Activated naive CD8-positive, alpha-beta T cell treated with anti-CD3 and anti-CD28 coated beads, Interleukin-2, amount 50 U/mL, for 24 hours (primary cell): Measurements from ENCODE around the gene GTF2IRD1.

Source experiments
- ATAC-seq: fragments of 150-1000 bp; cut with Tn5 transposase; one replicate; pipeline ENCODE4 v1.10.0; 2021
- DNase-seq: peaks from one replicate; pipeline ENCODE4 v3.0.0; 2021
- H3K27ac Mint-ChIP-seq: one replicate; pipeline ENCODE4 v1.8.0; 2021; ENCODE audit warnings: mild to moderate bottlenecking, mixed read lengths
- H3K27me3 Mint-ChIP-seq: one replicate; pipeline ENCODE4 v1.8.0; 2021; ENCODE audit warnings: mixed read lengths
- H3K36me3 Mint-ChIP-seq: one replicate; pipeline ENCODE4 v1.8.0; 2021; ENCODE audit warnings: low read depth, mixed read lengths
- H3K4me1 Mint-ChIP-seq: one replicate; pipeline ENCODE4 v1.8.0; 2021; ENCODE audit warnings: mixed read lengths
- H3K4me3 Mint-ChIP-seq: one replicate; pipeline ENCODE4 v1.8.0; 2021; ENCODE audit warnings: mild to moderate bottlenecking, moderate library complexity, mixed read lengths
- H3K9me3 Mint-ChIP-seq: one replicate; pipeline ENCODE4 v1.8.0; 2021; ENCODE audit warnings: mixed read lengths

The GTF2IRD1 gene

DNA sequence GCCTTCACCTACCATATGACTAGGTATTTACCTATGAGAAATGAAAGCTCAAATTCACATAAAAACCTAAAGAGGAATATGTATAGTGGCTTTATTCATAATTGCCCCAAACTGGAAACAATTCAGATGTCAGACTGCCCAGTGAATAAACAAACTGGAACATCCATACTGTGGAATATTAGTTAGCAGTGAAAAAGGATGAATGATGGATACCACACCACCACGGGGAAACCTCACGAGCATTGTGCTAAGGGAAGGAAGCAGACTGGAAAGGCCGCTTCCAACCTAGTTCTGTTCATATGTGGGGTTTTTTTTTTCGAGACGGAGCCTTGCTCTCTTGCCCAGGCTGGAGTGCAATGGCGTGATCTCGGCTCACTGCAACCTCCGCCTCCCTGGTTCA lies 16.8 kb downstream of the GTF2IRD1 start:
- Mint-ChIP-seq H3K27ac (no peak overlapping the region), H3K4me1 (no peaks in the 10 kb centered on the region), H3K27me3 (no peaks in the 10 kb centered on the region), H3K4me3 (no peak overlapping the region), H3K36me3 (no peaks in the 10 kb centered on the region), H3K9me3 (no peaks in the 10 kb centered on the region)
- no peak for DNase-seq
- ATAC-seq = no peak

GRCh38 chr7:74473116-74473515 lies 19.4 kb downstream of the GTF2IRD1 start:
- Mint-ChIP-seq H3K27ac (no peak overlapping the region), H3K4me1 (no peaks in the 10 kb centered on the region)
- DNase-seq = no peak

GRCh38 chr7:74474271-74474865 lies 20.7 kb downstream of the GTF2IRD1 start:
- Mint-ChIP-seq H3K4me3 (no peak overlapping the region), H3K27me3 (peaks cover 3% of the 10 kb centered on the region), H3K4me1 (no peaks in the 10 kb centered on the region), H3K9me3 (no peaks in the 10 kb centered on the region), H3K36me3 (no peaks in the 10 kb centered on the region), H3K27ac (no peak overlapping the region)
- no peak for DNase-seq
- ATAC-seq = no peak

More at GRCh38 chr7:74473116-74473515, 19.4 kb downstream of the GTF2IRD1 start:
- Mint-ChIP-seq H3K9me3 (no peaks in the 10 kb centered on the region), H3K27me3 (no peaks in the 10 kb centered on the region), H3K4me3 (no peak overlapping the region), H3K36me3 (no peaks in the 10 kb centered on the region)
- no peak for ATAC-seq

GRCh38 chr7:74475243-74475986 lies 21.7 kb downstream of the GTF2IRD1 start:
- ATAC-seq (no peak), DNase-seq (no peak)
- H3K27ac Mint-ChIP-seq = no peak overlapping the region
- no peaks in the 10 kb centered on the region for H3K9me3 Mint-ChIP-seq
- H3K36me3 Mint-ChIP-seq = no peaks in the 10 kb centered on the region
- H3K4me1 Mint-ChIP-seq = peaks cover 3% of the 10 kb centered on the region
- H3K4me3 Mint-ChIP-seq = no peak overlapping the region
- H3K27me3 Mint-ChIP-seq = peaks cover 10% of the 10 kb centered on the region

- Mint-ChIP-seq H3K27ac (no peak overlapping the region), H3K9me3 (no peaks in the 10 kb centered on the region), H3K4me3 (no peak overlapping the region), H3K27me3 (peaks cover 11% of the 10 kb centered on the region), H3K4me1 (peaks cover 3% of the 10 kb centered on the region), H3K36me3 (no peaks in the 10 kb centered on the region)
- no peak for ATAC-seq
- no peak for DNase-seq
Measured at GRCh38 chr7:74475987-74476350, 22.3 kb downstream of the GTF2IRD1 start.

DNA sequence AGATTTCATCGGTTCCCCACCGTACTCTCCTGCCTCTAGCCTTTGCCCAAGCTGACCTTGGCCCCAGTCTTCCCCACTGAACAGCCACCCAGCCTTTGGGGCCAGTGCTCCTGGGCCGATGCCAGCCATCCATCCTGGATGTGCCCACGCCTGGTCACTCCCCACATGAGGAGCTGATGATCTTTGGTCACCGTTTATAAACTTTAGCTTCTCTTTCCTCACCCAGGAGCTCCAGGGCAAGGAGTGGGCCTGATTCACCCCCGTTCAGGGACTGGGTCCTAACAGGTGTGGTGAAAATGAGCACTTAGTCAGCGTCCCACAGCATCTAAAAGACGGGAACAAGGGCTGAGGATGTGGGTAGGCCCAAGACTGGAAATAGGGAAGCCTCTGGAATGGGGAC lies 22.9 kb downstream of the GTF2IRD1 start:
- Mint-ChIP-seq H3K27me3 (peaks cover 15% of the 10 kb centered on the region), H3K4me1 (peaks cover 3% of the 10 kb centered on the region), H3K9me3 (no peaks in the 10 kb centered on the region), H3K36me3 (no peaks in the 10 kb centered on the region), H3K27ac (no peak overlapping the region), H3K4me3 (no peak overlapping the region)
- ATAC-seq = no peak
- DNase-seq = no peak

DNA sequence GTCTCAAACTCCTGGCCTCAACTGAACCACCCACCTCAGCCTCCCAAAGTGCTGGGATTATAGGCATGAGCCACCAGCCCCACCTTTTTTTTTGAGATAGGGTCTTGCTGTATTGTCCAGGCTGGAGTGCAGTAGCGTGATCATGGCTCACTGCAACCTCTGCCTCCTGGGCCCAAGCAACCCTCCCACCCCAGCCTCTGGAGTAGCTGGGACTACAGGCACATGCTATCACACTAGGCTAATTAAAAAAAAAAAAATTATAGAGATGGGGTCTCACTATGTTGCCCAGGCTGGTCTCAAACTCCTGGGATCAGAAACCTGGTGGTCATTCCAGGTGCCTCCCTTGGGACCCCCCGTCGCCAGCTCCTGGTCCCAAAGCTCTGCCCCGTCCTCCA lies 25.0 kb downstream of the GTF2IRD1 start:
- no peak overlapping the region for H3K4me3 Mint-ChIP-seq
- DNase-seq (no peak), ATAC-seq (no peak)
- no peaks in the 10 kb centered on the region for H3K9me3 Mint-ChIP-seq
- peaks cover 19% of the 10 kb centered on the region for H3K27me3 Mint-ChIP-seq
- no peak overlapping the region for H3K27ac Mint-ChIP-seq
- H3K4me1 Mint-ChIP-seq = peaks cover 3% of the 10 kb centered on the region
- H3K36me3 Mint-ChIP-seq = no peaks in the 10 kb centered on the region

- Mint-ChIP-seq H3K36me3 (no peaks in the 10 kb centered on the region), H3K27me3 (peaks cover 19% of the 10 kb centered on the region), H3K4me3 (no peak overlapping the region), H3K27ac (no peak overlapping the region), H3K4me1 (peaks cover 3% of the 10 kb centered on the region), H3K9me3 (no peaks in the 10 kb centered on the region)
- ATAC-seq = no peak
- DNase-seq = no peak
Measured at GRCh38 chr7:74479066-74479781, 25.5 kb downstream of the GTF2IRD1 start.

GRCh38 chr7:74479961-74480829 lies 26.5 kb downstream of the GTF2IRD1 start:
- Mint-ChIP-seq H3K27me3 (peaks cover 19% of the 10 kb centered on the region), H3K4me3 (no peak overlapping the region), H3K4me1 (peaks cover 3% of the 10 kb centered on the region), H3K9me3 (no peaks in the 10 kb centered on the region), H3K36me3 (no peaks in the 10 kb centered on the region), H3K27ac (no peak overlapping the region)
- no peak for DNase-seq
- ATAC-seq = no peak

DNA sequence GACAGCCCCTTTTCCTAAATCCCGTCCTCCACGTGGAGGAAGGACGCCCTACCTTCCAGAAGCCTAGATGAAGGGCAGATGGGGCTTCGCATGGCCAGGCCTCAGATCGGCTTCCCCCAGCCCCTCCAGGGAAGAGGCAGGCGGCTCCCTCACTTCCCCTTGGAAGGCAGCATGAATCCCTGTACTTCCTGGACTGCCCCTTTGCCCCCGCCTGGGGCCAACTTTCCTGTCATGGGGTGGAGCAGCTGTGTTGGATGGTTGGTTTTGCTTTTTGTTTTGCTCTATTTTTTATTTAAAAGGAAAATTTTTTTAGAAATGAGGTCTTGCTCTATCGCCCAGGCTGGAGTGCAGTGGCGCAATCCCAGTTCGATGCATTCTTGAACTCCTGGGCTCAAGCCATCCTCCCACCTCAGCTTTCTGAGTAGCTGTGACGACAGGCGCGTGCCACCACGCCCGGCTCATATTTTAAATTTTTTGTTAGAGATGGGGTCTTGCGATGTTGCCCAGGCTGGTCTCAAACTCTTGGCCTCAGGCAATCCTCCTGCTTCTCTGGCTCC lies 27.2 kb downstream of the GTF2IRD1 start:
- peaks cover 3% of the 10 kb centered on the region for H3K4me1 Mint-ChIP-seq
- ATAC-seq (no peak), DNase-seq (no peak)
- H3K27me3 Mint-ChIP-seq = peaks cover 19% of the 10 kb centered on the region
- no peak overlapping the region for H3K27ac Mint-ChIP-seq
- H3K9me3 Mint-ChIP-seq = no peaks in the 10 kb centered on the region
- H3K4me3 Mint-ChIP-seq = no peak overlapping the region
- H3K36me3 Mint-ChIP-seq = no peaks in the 10 kb centered on the region

- peaks cover 19% of the 10 kb centered on the region for H3K27me3 Mint-ChIP-seq
- ATAC-seq = no peak
- DNase-seq = no peak
- no peak overlapping the region for H3K27ac Mint-ChIP-seq
- no peak overlapping the region for H3K4me3 Mint-ChIP-seq
- H3K4me1 Mint-ChIP-seq = peaks cover 3% of the 10 kb centered on the region
- H3K36me3 Mint-ChIP-seq = no peaks in the 10 kb centered on the region
- H3K9me3 Mint-ChIP-seq = no peaks in the 10 kb centered on the region
Measured at GRCh38 chr7:74481458-74482196, 27.9 kb downstream of the GTF2IRD1 start.

GRCh38 chr7:74482197-74482467 lies 28.4 kb downstream of the GTF2IRD1 start:
- no peaks in the 10 kb centered on the region for H3K9me3 Mint-ChIP-seq
- no peak overlapping the region for H3K4me3 Mint-ChIP-seq
- no peak overlapping the region for H3K27ac Mint-ChIP-seq
- no peak for DNase-seq
- peaks cover 3% of the 10 kb centered on the region for H3K4me1 Mint-ChIP-seq
- ATAC-seq = no peak
- H3K36me3 Mint-ChIP-seq = no peaks in the 10 kb centered on the region
- H3K27me3 Mint-ChIP-seq = peaks cover 19% of the 10 kb centered on the region

DNA sequence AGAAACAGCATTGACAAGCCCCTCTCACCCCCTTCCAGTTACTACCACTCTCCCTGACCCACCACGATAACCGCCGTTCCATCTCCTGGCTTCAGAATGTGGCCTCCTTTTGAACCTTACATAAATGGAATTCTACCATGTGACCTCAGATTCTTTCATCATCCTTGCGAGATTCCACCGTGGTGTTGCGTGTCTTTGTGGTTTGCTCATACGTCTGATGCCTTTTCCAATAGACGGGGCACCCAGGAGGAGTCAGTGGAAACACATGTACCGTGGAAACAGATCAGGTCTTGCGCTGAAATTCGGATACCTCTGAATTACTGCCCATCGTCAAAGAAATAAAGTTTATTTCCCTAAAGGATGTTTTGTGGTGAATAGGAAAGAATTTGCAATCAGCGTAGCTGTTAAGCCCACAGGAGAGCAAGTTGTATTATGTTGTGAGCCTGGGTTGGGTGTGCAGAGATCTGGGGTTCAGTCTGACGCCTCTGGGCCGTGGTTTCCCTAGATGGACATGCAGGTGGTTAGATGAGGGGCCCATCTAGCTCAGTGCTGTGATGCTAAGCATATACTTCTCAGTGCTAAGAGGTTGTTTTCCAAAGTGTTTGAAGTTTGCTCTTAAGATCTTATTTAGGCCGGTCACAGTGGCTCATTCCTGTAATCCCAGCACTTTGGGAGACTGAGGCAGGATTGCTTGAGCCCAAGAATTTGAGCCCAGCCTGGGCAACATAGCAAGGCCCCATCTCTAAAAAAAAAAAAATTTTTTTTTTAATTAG lies 29.1 kb downstream of the GTF2IRD1 start:
- no peak for DNase-seq
- Mint-ChIP-seq H3K27me3 (peaks cover 21% of the 10 kb centered on the region), H3K27ac (no peak overlapping the region), H3K9me3 (no peaks in the 10 kb centered on the region), H3K4me1 (peaks cover 3% of the 10 kb centered on the region), H3K4me3 (no peak overlapping the region), H3K36me3 (no peaks in the 10 kb centered on the region)
- ATAC-seq = no peak
